GM12891 (cell line): ENCODE data around the gene MYBPC2.

Experiments used
- DNase-seq: peaks from one replicate; pipeline ENCODE4 v3.0.0; 2011; ENCODE audit warnings: low spot score; ENCODE audit not compliant: insufficient read length
- FAIRE-seq: peaks from 2 replicates; lab custom pipeline; 2011; peaks lifted over from hg19 to GRCh38; lab: Jason Lieb, UNC
- PAX5 ChIP-seq: IDR thresholded peaks from 2 replicates; pipeline ENCODE4 v1.6.1; 2011; ENCODE audit warnings: low read length, moderate library complexity, mild to moderate bottlenecking; ENCODE audit not compliant: insufficient read depth, severe bottlenecking
- POLR2A ChIP-seq: IDR thresholded peaks from 2 replicates; pipeline ENCODE4 v1.6.1; 2011; ENCODE audit warnings: low read depth, low read length, control low read depth
- POLR2AphosphoS5 ChIP-seq: IDR thresholded peaks from 2 replicates; pipeline ENCODE4 v1.6.1; 2011; ENCODE audit warnings: low read depth, low read length, control low read depth
- POU2F2 ChIP-seq: IDR thresholded peaks from 2 replicates; pipeline ENCODE4 v1.6.1; 2011; ENCODE audit warnings: low read depth, mild to moderate bottlenecking, control low read depth, low read length, moderate library complexity
- SPI1 ChIP-seq: IDR thresholded peaks from 2 replicates; pipeline ENCODE4 v1.6.1; 2011; ENCODE audit warnings: low read depth, low read length, control low read depth
- TAF1 ChIP-seq: IDR thresholded peaks from 2 replicates; pipeline ENCODE4 v1.6.1; 2011; ENCODE audit warnings: low read depth, low read length, control low read depth

The MYBPC2 gene

DNA sequence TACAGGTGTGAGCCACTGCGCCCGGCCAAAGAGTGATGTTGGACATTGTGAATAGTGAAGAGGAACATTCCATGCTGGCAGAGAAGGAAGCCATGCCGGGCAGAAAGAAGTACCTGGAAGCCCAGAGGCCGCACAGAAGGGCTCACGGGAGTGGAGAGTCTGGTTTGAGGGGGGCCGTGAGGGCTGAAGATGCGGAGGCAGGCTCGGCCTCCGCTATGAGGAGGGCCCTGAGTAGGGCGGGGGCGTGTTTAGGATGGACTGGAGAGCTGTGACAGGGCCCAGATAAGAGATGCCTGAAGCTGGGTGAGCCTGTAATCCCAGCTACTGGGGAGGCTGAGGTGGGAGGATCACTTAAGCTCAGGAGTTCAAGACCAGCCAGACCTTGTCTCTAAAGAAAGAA lies 76.7 kb downstream of the MYBPC2 start:
- no peak for FAIRE-seq
- no peak for DNase-seq
- TF ChIP-seq POLR2AphosphoS5 (no peak), SPI1 (no peak), TAF1 (no peak)

GRCh38 chr19:50510121-50510670 lies 77.5 kb downstream of the MYBPC2 start:
- peak; percentile 38 for FAIRE-seq
- TF ChIP-seq TAF1, result no peak
- TF ChIP-seq POU2F2, result no peak
- TF ChIP-seq SPI1, result no peak
- no peak for TF ChIP-seq POLR2A
- TF ChIP-seq POLR2AphosphoS5, result no peak
- TF ChIP-seq PAX5, result no peak
- no peak for DNase-seq

- FAIRE-seq (no peak), DNase-seq (no peak)
- TF ChIP-seq POU2F2 (no peak), SPI1 (peak; percentile 36; the same call in 1 of the 2 replicates), POLR2A (no peak), PAX5 (no peak), POLR2AphosphoS5 (no peak), TAF1 (no peak)
Observed at GRCh38 chr19:50510700-50511068, 78.0 kb downstream of the MYBPC2 start.

- peak; percentile 99 for FAIRE-seq
- no peak for TF ChIP-seq POU2F2
- peak; percentile 55; the same call in 1 of the 2 replicates for TF ChIP-seq POLR2AphosphoS5
- peak; percentile 5 for TF ChIP-seq PAX5
- no peak for TF ChIP-seq TAF1
- peak; percentile 99 for DNase-seq
Observed at GRCh38 chr19:50511069-50511822, 78.6 kb downstream of the MYBPC2 start, which contains the start of gene JOSD2. Gene JOSD2 (minus strand): TSS chr19:50511191. CDS start chr19:50510431, 760 bp downstream.

DNA sequence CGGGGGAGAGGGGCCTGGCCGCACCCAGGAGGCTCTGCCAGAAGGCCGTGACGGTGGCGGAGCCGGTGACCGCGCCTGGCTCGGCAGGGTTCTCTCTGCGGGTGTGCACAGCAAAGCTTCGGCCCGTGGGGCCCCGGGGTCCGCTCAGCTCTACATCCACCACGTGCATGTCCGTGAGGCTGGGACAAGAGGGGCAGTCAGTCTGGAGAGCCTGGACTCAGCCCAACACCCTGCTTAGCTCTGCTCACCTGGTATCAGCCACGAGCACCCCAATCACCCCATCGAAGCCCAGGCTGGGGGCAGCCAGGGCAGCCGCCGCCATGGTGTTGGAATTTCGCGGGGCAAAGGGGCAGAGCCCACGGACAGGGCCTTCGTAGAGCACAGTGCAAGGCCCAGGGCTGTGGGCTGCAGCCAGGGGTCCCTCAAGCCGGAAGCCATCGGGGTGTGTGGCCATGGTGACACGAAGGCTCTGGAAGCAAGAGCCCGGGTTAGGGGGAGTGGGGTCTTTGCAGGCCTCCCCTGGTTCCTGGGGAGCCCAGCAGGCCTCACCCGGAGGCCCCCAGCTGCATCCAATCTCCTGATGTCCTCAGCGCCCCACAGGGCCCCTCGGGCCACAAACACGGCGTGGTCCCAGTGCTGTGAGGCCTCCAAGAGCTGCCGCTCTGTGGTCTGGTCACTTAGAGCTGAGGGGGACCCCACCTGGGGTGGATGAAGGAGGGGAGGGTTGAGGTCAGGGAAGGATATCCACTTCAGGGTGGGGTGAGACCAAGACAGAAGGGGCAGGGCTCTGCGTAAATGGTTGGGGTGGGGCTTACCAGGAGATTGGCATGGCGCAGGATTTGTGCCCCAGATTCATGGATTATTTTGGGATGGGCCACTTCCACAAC lies 79.7 kb downstream of the MYBPC2 start:
- no peak for DNase-seq
- TF ChIP-seq POU2F2, result no peak
- TF ChIP-seq POLR2AphosphoS5, result no peak
- no peak for TF ChIP-seq POLR2A
- TF ChIP-seq TAF1, result no peak
- TF ChIP-seq PAX5, result no peak
- no peak for TF ChIP-seq SPI1
- no peak for FAIRE-seq

DNA sequence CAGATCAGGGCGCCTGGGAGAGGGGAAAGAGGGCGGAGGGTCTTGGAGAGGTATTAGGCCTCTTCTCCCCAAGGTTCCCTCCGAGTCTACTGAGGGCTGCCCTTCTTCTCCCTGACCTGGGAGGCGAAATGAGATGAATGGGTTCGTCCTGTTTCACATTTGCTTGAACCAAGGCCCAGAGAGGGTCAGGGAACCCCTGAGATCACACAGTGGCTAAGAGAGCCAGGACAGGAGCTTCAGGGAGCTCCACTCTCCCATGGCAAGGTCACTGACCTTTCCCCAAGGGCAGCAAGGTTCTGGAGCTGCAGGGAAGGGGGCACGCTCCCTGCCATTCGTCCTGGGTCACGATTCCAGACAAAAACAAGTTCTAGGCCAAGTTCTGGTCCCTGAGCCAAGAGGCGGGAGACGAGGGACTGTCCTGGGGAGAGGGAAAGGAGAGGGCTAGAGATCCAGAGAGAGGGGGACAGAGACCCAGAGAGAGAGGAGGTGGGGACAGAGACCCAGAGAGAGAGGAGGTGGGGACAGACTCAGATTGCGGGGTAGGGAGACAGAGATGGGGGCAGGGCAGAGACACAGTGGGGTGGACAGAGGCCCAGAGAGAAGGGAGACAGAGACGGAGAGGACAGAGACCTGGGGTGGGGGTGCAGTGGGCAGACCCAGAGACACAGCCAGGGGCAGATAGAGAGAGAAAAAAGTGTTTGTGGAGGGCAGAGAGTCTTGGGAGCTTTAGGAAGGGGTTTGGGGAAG lies 80.5 kb downstream of the MYBPC2 start:
- DNase-seq (no peak), FAIRE-seq (no peak)
- TF ChIP-seq PAX5, result no peak
- TF ChIP-seq POU2F2, result no peak
- TF ChIP-seq POLR2A, result no peak
- no peak for TF ChIP-seq POLR2AphosphoS5
- no peak for TF ChIP-seq SPI1
- no peak for TF ChIP-seq TAF1

DNA sequence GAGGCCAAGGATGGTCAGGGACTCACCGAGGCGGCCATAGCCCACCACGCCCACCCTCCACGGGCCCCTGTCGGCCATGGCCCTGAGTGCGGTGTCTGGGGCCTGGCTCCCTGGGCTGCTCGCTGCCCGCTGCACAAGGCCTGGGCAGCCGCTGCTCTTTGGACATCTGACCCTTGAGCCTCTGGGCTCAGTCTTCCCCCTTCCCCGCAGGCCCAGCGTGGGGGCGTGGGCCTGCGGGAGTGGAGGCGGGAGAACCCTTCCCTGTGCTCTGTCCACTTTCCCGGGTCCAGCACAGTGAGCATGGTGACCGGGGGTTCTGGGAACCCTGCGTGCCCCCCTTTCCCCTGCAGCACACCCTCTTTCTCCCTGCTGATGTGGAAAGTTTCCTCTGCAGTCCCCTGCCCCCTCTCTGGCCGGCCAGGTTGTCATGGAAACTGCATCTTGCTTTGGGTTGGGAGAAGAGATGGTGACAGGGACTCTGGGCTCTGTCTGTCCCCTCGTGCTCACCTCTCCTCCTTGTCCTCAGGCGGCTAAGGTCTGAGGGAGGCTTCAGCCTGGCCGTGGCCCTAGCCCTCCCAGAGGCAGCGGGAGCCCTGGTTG lies 81.2 kb downstream of the MYBPC2 start, which contains the start of gene ASPDH:
Gene ASPDH (minus strand): TSS at position 168 of the 600 bp plus-strand sequence. CDS start 90 bp downstream, at position 78.
- TF ChIP-seq SPI1 (no peak), POU2F2 (no peak), TAF1 (no peak), PAX5 (no peak), POLR2A (no peak)
- FAIRE-seq (no peak), DNase-seq (no peak)

- TF ChIP-seq POLR2AphosphoS5 (no peak), PAX5 (no peak), POU2F2 (no peak), SPI1 (no peak), POLR2A (no peak), TAF1 (no peak)
- FAIRE-seq (no peak), DNase-seq (no peak)
Observed at GRCh38 chr19:50514346-50515167, 81.9 kb downstream of the MYBPC2 start.
